OCI-LY3 (cell line): ENCODE data around the gene SH2D3C.

Source experiments
- EZH2phosphoT487 ChIP-seq: fragments of 200-600 bp; shearing (Covaris generic); IDR thresholded peaks from 2 replicates; pipeline ENCODE4 v1.6.1; 2018; ENCODE audit warnings: antibody characterized with exemption, mixed run types, low read depth
- TF ChIP-seq, protein P1 (sequence below): fragments of 200-600, 300-600 bp; sonication (generic); IDR thresholded peaks from 2 replicates; pipeline ENCODE4 v1.5.1; 2014; ENCODE audit warnings: antibody characterized with exemption, low read length, low read depth

- TF ChIP-seq, protein P1, sequence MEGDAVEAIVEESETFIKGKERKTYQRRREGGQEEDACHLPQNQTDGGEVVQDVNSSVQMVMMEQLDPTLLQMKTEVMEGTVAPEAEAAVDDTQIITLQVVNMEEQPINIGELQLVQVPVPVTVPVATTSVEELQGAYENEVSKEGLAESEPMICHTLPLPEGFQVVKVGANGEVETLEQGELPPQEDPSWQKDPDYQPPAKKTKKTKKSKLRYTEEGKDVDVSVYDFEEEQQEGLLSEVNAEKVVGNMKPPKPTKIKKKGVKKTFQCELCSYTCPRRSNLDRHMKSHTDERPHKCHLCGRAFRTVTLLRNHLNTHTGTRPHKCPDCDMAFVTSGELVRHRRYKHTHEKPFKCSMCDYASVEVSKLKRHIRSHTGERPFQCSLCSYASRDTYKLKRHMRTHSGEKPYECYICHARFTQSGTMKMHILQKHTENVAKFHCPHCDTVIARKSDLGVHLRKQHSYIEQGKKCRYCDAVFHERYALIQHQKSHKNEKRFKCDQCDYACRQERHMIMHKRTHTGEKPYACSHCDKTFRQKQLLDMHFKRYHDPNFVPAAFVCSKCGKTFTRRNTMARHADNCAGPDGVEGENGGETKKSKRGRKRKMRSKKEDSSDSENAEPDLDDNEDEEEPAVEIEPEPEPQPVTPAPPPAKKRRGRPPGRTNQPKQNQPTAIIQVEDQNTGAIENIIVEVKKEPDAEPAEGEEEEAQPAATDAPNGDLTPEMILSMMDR: no peak
- TF ChIP-seq EZH2phosphoT487: no peak
These were observed 12.6 kb upstream of the SH2D3C start for GRCh38 chr9:127791085-127791484.
